ENCODE results near the gene KLHL9.

KLHL9 gene

DNA sequence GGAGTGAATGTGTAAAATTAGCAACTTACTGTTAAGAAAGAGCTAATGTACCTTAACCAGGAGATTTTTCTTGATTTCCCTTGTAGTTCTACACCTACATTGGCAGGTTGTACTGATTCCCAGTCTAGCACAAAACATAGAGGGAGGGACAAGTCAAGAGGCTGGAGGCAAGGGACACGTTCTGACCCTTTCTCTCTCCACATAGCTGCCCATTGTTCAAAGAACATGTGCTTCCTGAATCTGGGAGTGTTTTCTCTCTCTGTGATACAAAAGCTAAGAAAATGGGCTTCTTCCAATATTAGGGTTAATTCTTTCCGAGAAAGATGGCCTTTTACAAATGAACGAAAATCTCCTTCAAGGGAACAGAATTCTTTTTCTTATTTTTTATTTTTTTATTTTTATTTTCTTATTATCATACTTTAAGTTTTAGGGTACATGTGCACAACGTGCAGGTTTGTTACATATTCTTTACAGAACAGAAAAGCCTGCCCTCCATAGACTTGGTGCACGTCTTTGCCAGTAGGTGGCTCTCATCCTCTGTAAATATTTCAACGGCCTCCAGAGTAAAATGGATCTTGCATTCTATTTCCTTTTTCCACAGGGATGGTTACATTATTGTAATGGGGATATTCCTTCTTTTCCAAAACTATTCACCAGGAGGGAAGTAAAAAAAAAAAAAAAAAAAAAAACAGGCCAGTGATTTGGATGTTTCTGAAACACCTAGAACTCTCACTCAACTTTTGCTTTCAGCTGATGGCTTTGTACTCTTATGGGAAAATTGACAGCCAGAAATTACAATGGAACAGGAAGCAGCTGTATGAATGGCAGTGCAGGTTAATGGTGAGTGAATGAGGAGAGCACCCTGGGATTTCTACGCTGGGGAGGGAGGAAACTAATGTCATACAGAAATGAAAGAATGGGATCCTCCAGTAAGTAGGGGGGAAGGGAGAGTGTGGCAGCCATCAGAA lies 17.0 kb downstream of the KLHL9 start:
- peak in 1 of 3 experiments; percentile 3 for DNase-seq (ENCODE audit: low read depth in 3 of 3)

DNA sequence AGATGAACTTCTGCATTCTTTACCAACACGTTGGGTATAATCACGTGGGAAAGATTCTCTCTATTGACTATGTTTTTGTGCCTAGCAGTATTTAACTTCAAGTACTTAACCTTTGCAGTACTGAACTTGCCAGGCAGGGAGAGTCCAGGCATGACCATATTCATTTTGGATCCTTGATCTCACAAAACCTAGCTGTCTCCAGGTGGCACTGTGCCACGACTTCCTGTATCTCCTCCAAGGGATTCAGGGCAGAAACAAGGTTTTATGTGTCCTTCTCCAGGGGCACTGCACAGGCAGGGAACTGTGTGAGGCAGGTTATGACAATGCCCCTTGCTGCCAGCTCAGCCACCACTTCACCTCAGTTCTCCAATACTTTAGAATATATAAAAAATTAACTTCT lies 18.3 kb downstream of the KLHL9 start:
- DNase-seq (ENCODE audit: low read depth in 3 of 3): no peak

DNA sequence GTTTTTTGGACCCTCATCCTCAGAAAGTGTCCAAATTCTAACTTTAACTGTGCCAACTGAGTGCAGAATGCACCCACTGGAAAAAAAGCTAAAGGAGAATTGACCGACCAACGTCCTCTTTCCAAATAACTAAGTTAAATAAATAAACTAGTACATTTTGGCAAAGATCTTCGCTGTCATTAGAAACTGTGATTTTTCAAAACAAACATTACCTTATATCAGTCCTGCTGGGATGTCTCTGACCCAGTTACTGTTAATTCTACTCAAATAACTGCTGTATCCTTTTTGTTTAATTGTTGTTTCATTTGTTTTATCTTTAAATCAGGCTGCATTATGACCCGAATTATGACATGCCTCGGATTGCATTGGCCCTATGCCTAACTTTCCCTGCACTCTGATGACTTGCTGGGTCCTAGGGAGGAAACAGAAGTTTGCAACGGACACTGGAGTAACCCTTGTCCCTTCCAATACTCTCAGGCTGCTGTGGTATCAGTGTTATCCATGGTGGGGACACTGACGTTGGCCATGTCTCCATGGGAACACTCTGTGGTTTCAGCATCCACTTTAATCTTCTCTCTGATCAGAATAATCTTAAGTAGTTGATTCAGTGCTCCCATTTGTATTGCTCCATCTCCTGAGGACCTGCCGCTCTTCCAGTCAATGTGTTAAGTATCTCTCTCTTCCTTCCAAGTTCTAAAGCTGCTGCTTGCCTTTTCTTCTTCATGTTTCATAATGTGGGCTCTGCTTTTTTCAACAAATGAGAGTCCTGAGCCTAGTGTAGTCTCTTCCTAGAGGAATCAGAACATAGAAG lies 19.0 kb downstream of the KLHL9 start:
- no peak for DNase-seq (ENCODE audit: low read depth in 3 of 3)

- DNase-seq (ENCODE audit: low read depth in 3 of 3): no peak
These were observed 21.1 kb downstream of the KLHL9 start for GRCh38 chr9:21314152-21314551.

DNA sequence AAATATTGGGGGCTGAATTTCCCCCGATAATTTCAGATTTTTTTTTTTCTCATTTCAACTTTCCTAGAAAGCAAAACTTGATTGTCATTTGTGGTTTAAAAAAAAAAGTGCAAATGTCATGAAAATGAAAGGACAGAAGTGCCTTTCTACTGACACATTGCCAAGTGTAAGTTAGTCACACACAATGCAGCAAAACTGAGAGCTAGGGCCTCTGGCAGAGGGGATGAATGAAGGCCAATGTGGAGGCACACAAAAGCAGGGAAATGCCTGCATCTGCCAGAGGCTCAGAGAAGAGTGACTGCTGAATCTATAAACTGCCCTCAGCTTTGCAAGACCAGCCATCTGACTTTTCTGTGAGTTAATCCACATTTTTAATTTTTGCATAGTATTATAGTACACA lies 23.3 kb downstream of the KLHL9 start:
- no peak for DNase-seq (ENCODE audit: low read depth in 3 of 3)

- no peak for DNase-seq (ENCODE audit: low read depth in 3 of 3)
These were observed 30.0 kb downstream of the KLHL9 start, which contains the start of gene IFNA5 for GRCh38 chr9:21305213-21305612. IFNA5 (minus strand) TSS chr9:21305313; CDS start chr9:21305256, 57 bp downstream.

GRCh38 chr9:21295992-21296391 lies 39.2 kb downstream of the KLHL9 start:
- no peak for DNase-seq (ENCODE audit: low read depth in 3 of 3)

- no peak for DNase-seq (ENCODE audit: low read depth in 3 of 3)
These were observed 40.2 kb downstream of the KLHL9 start for GRCh38 chr9:21294904-21295538.

GRCh38 chr9:21294364-21294774 lies 40.8 kb downstream of the KLHL9 start:
- no peak for DNase-seq (ENCODE audit: low read depth in 3 of 3)

DNA sequence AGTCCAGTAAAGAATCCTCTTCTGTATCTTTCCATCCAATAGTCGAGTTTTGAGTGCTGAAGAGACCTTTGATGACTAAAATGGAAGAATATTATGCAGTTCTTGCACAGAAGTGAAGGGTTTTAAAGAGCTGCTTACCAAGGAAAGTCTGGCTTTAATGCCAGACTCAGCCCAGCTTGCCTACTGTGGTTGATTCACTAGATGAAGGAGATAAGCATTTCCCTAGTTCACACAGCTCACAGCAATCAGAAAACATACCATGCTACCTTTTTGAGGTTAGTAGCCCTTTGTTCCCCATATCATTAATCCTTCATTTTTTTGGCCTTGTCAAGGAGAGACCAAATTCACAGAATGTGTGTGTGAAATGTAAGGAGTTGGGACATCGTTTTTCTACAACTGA lies 45.4 kb downstream of the KLHL9 start:
- DNase-seq (ENCODE audit: low read depth in 3 of 3): no peak

DNA sequence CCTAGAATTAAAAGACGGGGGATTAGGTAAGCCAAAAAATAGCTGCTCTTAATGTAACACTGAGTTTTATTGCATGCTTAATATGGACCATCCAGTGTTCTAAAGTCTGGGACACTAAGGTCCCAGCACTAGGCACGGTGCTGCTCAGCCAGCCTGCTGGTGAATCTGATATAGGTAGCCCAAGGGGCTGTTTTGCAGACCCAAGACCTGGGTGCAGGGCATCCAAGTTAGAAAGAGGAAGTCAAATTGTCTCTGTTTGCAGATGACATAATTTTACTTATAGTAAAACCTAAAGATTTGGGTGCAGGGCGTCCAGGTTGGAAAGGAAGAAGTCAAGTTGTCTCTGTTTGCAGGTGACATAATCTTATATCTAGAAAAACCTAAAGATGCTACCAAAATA lies 47.9 kb downstream of the KLHL9 start:
- no peak for DNase-seq (ENCODE audit: low read depth in 3 of 3)

GRCh38 chr9:21286659-21287058 lies 48.5 kb downstream of the KLHL9 start:
- DNase-seq (ENCODE audit: low read depth in 3 of 3): no peak

- DNase-seq (ENCODE audit: low read depth in 3 of 3): no peak
These were observed 49.1 kb downstream of the KLHL9 start for GRCh38 chr9:21286099-21286498.

- DNase-seq (ENCODE audit: low read depth in 3 of 3): no peak
These were observed 53.9 kb downstream of the KLHL9 start for GRCh38 chr9:21281275-21281674.

Data from stimulated activated CD4-positive, alpha-beta T cell treated with anti-CD3 and anti-CD28 coated beads, TNF-alpha, amount 100 ng/mL, for 4 hours (primary cell).